Upper lobe of left lung (tissue), 6 donors: ENCODE data around the gene IDI2. TPM values are rescaled to one million over a fixed set of nuclear protein-coding genes. Genes with fewer than 3 reads are reported as not detected.

Experiments used
- ATAC-seq, 2 donors: fragments of 200-7000 bp; cut with Tn5 transposase; one replicate each; pipeline ENCODE4 v1.9.1; 2022; ENCODE audit warnings: mild to moderate bottlenecking in 2 of 2, moderate library complexity in 2 of 2; ENCODE audit not compliant: low FRiP score in 2 of 2
- DNase-seq, 2 donors: peaks; one replicate each; pipeline ENCODE4 v3.0.0-alpha.2; 2019 to 2020
- H3K27ac ChIP-seq, 4 donors: fragments of 200-600 bp; sonication (generic); one replicate each; pipeline ENCODE4 v1.5.1; 2016 to 2019
- H3K27me3 ChIP-seq, 4 donors: fragments of 200-600 bp; sonication (generic); one replicate each; pipeline ENCODE4 v1.5.1; 2017 to 2019
- H3K36me3 ChIP-seq, 4 donors: fragments of 200-600 bp; sonication (generic); one replicate each; pipeline ENCODE4 v1.5.1; 2016 to 2019
- H3K4me1 ChIP-seq, 4 donors: fragments of 200-600 bp; sonication (generic); one replicate each; pipeline ENCODE4 v1.5.1; 2018 to 2019
- H3K4me3 ChIP-seq, 4 donors: fragments of 200-600 bp; sonication (generic); one replicate each; pipeline ENCODE4 v1.5.1; 2017 to 2019; ENCODE audit warnings: mild to moderate bottlenecking in 2 of 4, moderate library complexity in 1 of 4
- H3K9me3 ChIP-seq, 4 donors: fragments of 200-600 bp; sonication (generic); one replicate each; pipeline ENCODE4 v1.5.1; 2018 to 2019
- EP300 ChIP-seq, 4 donors: sonication (generic); formaldehyde crosslinking; IDR thresholded peaks; one replicate each; pipeline ENCODE4 v1.5.1; 2017; ENCODE audit warnings: antibody characterized with exemption in 4 of 4, control low read depth in 2 of 4
- POLR2A ChIP-seq, 4 donors: fragments of 450-650 bp; IDR thresholded peaks; one replicate each; pipeline ENCODE4 v1.5.1; 2016 to 2017; ENCODE audit warnings: antibody characterized with exemption in 4 of 4, mild to moderate bottlenecking in 2 of 4
- POLR2AphosphoS5 ChIP-seq, 2 donors: sonication (generic); formaldehyde crosslinking; IDR thresholded peaks; one replicate each; pipeline ENCODE4 v1.5.1; 2017; ENCODE audit warnings: antibody characterized with exemption in 2 of 2
- WGBS, 2 donors: methylation state at CpG; one replicate each; pipeline ENCODE4 v1.1.5; 2017 to 2018; 5-methylcytosine and 5-hydroxymethylcytosine counted together
- total RNA-seq, 6 donors: library from RNA; depleted of rRNA in 4 of 6; stranded (reverse); fragments of >200 nt in 4 of 6; gene quantifications; one replicate each; pipeline versions ENCODE4 v1.1.0 to v1.2.1, GENCODE V29; 2016 to 2021
- TF ChIP-seq, protein P1 (sequence below), 6 experiments: fragments of 450-650 bp in 4 of 6; fragments of 200-600 bp in 2 of 6; sonication (generic) in 2 of 6; IDR thresholded peaks; one replicate each; pipeline ENCODE4 v1.5.1; 2016 to 2019; ENCODE audit warnings: antibody characterized with exemption in 6 of 6
- donor health status: DM: no; HTN: no; CAD: no; lungs with moderate emphysema.
- donor health status: DM: no; HTN: yes; CAD: no; lungs with severe emphysema.

The IDI2 gene
- total RNA-seq, 6 donors from 2014 or later: not detected

DNA sequence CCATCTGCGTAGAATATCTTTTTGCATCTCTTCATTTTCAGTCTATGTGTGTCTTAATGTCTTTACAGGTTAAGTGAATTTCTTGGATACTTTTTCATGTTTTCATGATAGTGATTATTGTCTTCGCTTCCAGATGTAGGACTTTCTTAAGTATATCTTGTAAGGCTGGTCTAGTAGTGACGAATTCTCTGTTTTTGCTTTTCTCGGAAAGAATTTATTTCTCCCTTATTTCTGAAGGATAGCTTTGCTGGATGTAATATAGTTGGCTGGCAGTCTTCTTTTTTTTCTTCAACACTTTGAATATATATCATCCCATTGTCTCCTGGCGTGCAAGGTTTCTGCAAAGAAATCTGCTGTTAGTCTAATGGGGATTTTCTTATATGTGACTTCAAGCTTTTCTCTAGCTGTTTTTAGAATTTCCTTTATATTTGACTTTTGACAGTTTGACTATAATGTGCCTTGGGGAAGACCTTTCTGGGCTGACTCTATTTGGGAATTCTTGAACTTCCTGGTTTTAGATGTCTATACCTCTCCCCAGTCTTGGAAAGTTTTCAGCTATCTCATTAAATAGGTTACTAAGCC is 23.1 kb downstream of the IDI2 start:
- no peak for DNase-seq
- ATAC-seq: no peak
- H3K4me1 ChIP-seq: no peaks in the 10 kb centered on the region
- H3K36me3 ChIP-seq: peaks cover 59 to 100% (median 97%) of the 10 kb centered on the region in 4 donors
- H3K27me3 ChIP-seq: no peaks in the 10 kb centered on the region
- H3K4me3 ChIP-seq: no peak overlapping the region
- TF ChIP-seq POLR2AphosphoS5 (IDR thresholded peaks at IDR 0.05) (no peak), POLR2A (IDR thresholded peaks at IDR 0.05) (no peak), EP300 (IDR thresholded peaks at IDR 0.05) (no peak)
- TF ChIP-seq, protein P1, sequence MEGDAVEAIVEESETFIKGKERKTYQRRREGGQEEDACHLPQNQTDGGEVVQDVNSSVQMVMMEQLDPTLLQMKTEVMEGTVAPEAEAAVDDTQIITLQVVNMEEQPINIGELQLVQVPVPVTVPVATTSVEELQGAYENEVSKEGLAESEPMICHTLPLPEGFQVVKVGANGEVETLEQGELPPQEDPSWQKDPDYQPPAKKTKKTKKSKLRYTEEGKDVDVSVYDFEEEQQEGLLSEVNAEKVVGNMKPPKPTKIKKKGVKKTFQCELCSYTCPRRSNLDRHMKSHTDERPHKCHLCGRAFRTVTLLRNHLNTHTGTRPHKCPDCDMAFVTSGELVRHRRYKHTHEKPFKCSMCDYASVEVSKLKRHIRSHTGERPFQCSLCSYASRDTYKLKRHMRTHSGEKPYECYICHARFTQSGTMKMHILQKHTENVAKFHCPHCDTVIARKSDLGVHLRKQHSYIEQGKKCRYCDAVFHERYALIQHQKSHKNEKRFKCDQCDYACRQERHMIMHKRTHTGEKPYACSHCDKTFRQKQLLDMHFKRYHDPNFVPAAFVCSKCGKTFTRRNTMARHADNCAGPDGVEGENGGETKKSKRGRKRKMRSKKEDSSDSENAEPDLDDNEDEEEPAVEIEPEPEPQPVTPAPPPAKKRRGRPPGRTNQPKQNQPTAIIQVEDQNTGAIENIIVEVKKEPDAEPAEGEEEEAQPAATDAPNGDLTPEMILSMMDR (IDR thresholded peaks at IDR 0.05): no peak
- H3K9me3 ChIP-seq: peaks cover 5 to 10% (median 7%) of the 10 kb centered on the region in 4 donors
- WGBS, 2 donors: 97 to 98% methylated on average over 5 of the region's 5 CpGs
- H3K27ac ChIP-seq: no peak overlapping the region

GRCh38 chr10:997266-998022 is 28.2 kb downstream of the IDI2 start:
- 82 to 84% methylated on average over 16 to 19 of the region's 19 CpGs for WGBS, 2 donors
- no peak for ATAC-seq
- H3K9me3 ChIP-seq: peaks cover 2 to 5% (median 4%) of the 10 kb centered on the region in 4 donors
- TF ChIP-seq, protein P1 (IDR thresholded peaks at IDR 0.05): no peak
- TF ChIP-seq POLR2AphosphoS5 (IDR thresholded peaks at IDR 0.05): no peak
- TF ChIP-seq EP300 (IDR thresholded peaks at IDR 0.05): no peak
- no peak for TF ChIP-seq POLR2A (IDR thresholded peaks at IDR 0.05)
- no peaks in the 10 kb centered on the region for H3K4me1 ChIP-seq
- no peak overlapping the region for H3K4me3 ChIP-seq
- H3K27ac ChIP-seq: no peak overlapping the region
- no peaks in the 10 kb centered on the region for H3K27me3 ChIP-seq
- no peak for DNase-seq
- H3K36me3 ChIP-seq: peaks cover 38 to 97% (median 84%) of the 10 kb centered on the region in 4 donors

DNA sequence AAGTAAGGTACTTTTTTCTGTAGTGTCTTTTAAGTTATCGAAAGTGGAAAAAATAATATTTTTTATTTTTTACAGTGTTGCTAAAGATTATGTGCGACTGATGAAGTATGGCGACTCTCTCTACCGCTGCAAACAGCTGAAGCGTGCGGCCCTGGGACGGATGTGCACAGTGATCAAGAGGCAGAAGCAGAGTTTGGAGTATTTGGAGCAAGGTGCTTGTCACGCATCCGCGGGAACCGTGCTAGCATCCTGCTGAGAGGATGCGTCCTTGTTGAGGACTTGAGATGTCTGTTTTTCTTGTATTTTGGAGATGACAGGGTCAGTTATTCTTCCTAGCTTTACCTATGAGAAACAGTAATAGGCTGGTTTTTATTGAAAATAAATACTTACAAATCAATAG is 29.6 kb downstream of the IDI2 start:
- Histone ChIP-seq H3K4me1 (no peaks in the 10 kb centered on the region), H3K9me3 (no peaks in the 10 kb centered on the region), H3K27me3 (no peaks in the 10 kb centered on the region), H3K27ac (no peak overlapping the region), H3K4me3 (no peak overlapping the region), H3K36me3 (peaks cover 35 to 85% (median 70%) of the 10 kb centered on the region in 4 donors)
- no peak for TF ChIP-seq POLR2AphosphoS5 (IDR thresholded peaks at IDR 0.05)
- no peak for TF ChIP-seq POLR2A (IDR thresholded peaks at IDR 0.05)
- no peak for TF ChIP-seq EP300 (IDR thresholded peaks at IDR 0.05)
- TF ChIP-seq, protein P1 (IDR thresholded peaks at IDR 0.05): no peak
- no peak for ATAC-seq
- no peak for DNase-seq
- WGBS, 2 donors: 96 to 98% methylated on average over 12 of the region's 12 CpGs

GRCh38 chr10:995559-995926 is 30.1 kb downstream of the IDI2 start:
- 95 to 98% methylated on average over 7 of the region's 7 CpGs for WGBS, 2 donors
- peaks cover 31 to 80% (median 66%) of the 10 kb centered on the region in 4 donors for H3K36me3 ChIP-seq
- DNase-seq: no peak

More at GRCh38 chr10:995559-995926, 30.1 kb downstream of the IDI2 start:
- TF ChIP-seq, protein P1 (IDR thresholded peaks at IDR 0.05): no peak
- no peak for TF ChIP-seq POLR2AphosphoS5 (IDR thresholded peaks at IDR 0.05)
- no peak for TF ChIP-seq POLR2A (IDR thresholded peaks at IDR 0.05)
- no peak for TF ChIP-seq EP300 (IDR thresholded peaks at IDR 0.05)
- H3K27ac ChIP-seq: no peak overlapping the region
- H3K4me3 ChIP-seq: no peak overlapping the region
- ATAC-seq: no peak
- H3K4me1 ChIP-seq: peaks cover 0 to 2% (median 0%) of the 10 kb centered on the region in 4 donors
- H3K9me3 ChIP-seq: no peaks in the 10 kb centered on the region
- H3K27me3 ChIP-seq: no peaks in the 10 kb centered on the region
